ENCODE results near the gene ALKBH5. TPM values are rescaled to one million over a fixed set of nuclear protein-coding genes. Genes with fewer than 3 reads are reported as not detected.

ALKBH5 gene
- total RNA-seq, 6 experiments from 2014 or later = 57.5 to 71.8 (median 66.1) TPM

DNA sequence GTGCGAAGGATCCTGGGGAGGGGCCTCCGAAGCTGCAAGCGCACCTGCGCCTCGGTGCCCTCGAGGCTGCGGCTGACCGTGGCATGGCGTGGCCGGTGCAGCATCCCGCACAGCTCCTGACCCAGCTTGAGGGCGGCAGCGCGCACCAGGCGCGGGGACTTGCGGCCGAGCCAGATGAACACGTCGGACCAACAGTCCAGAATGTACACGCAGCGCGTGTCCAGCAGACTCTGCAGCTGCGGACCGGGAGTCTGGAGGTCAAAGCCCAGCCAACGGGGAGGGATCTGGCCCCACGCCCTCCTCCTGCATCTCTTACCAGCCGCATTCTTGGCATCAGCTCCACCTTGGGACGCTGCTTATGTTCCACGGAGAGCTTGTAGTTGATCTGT, 64.0 kb downstream of the ALKBH5 start:
- Histone ChIP-seq H3K36me3 (peaks cover 7 to 70% (median 32%) of the 10 kb centered on the region in 4 donors), H3K27me3 (no peaks in the 10 kb centered on the region), H3K4me1 (no peaks in the 10 kb centered on the region), H3K4me3 (no peak overlapping the region), H3K9me3 (no peaks in the 10 kb centered on the region), H3K27ac (no peak overlapping the region)
- intact Hi-C loops (cut with DNase I) = no loop called here
- TF ChIP-seq POLR2A (IDR thresholded peaks at IDR 0.05) = no peak
- TF ChIP-seq, protein P1, sequence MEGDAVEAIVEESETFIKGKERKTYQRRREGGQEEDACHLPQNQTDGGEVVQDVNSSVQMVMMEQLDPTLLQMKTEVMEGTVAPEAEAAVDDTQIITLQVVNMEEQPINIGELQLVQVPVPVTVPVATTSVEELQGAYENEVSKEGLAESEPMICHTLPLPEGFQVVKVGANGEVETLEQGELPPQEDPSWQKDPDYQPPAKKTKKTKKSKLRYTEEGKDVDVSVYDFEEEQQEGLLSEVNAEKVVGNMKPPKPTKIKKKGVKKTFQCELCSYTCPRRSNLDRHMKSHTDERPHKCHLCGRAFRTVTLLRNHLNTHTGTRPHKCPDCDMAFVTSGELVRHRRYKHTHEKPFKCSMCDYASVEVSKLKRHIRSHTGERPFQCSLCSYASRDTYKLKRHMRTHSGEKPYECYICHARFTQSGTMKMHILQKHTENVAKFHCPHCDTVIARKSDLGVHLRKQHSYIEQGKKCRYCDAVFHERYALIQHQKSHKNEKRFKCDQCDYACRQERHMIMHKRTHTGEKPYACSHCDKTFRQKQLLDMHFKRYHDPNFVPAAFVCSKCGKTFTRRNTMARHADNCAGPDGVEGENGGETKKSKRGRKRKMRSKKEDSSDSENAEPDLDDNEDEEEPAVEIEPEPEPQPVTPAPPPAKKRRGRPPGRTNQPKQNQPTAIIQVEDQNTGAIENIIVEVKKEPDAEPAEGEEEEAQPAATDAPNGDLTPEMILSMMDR (IDR thresholded peaks at IDR 0.05) = no peak
- ATAC-seq = no peak
- 53% methylated on average over 3 of the region's 30 CpGs for WGBS (ENCODE audit: insufficient coverage, low coverage, low lambda C conversion rate, missing lambda C conversion rate)
- no peak for DNase-seq

DNA sequence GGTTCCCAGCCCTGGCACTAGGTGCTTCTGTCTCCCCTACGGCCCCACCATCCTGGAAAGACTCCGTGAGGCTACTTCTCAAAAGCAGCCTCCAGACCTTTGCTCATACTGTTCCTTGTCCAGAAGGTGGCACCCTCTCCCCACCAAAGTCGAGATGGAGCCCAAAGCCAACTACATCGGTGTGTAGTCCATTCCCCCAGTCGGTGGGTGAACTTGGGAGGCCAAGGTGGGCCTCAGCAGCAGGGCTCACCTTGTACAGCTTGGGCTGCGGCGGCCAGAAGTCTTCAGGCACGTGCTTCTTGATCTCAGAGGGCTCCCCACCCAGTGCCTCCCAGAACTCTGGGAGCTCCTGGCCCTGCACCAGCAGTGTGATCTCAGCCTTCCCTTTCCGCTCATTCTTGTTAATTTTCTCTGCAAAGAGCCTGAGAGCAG, 64.7 kb downstream of the ALKBH5 start:
- H3K4me1 ChIP-seq = peaks cover 0 to 6% (median 0%) of the 10 kb centered on the region in 4 donors
- H3K27ac ChIP-seq = no peak overlapping the region
- H3K36me3 ChIP-seq = peaks cover 7 to 77% (median 36%) of the 10 kb centered on the region in 4 donors
- no peaks in the 10 kb centered on the region for H3K9me3 ChIP-seq
- H3K27me3 ChIP-seq = no peaks in the 10 kb centered on the region
- 36% methylated on average over 7 of the region's 9 CpGs for WGBS (ENCODE audit: insufficient coverage, low coverage, low lambda C conversion rate, missing lambda C conversion rate)
- ATAC-seq (peak; percentile 54 to 72 (median 66)), DNase-seq (no peak)
- TF ChIP-seq POLR2A (IDR thresholded peaks at IDR 0.05) = no peak
- TF ChIP-seq, protein P1 (IDR thresholded peaks at IDR 0.05) = peak; percentile 52 to 65 (median 58)
- intact Hi-C loops (cut with DNase I) = no loop called here
- no peak overlapping the region for H3K4me3 ChIP-seq

DNA sequence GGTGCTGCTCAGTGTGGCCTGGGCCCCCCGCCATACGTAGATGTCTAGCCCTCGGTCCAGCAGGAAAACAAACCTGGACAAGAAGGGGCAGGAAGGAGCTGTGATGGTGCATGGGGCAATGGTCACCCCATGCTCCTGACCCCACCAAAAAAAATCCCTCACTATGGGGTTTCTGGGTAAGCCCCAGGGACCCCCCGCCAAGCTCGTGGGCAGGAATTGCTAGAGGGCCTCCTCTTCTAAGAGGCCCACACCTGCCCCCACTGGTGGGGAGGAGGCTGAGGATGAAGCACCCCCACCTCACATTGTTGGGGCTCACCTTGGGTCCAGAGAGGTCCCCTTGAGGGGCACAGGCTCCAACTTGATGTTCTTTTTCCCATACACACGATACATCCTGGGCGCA, 65.2 kb downstream of the ALKBH5 start:
- Histone ChIP-seq H3K27ac (no peak overlapping the region), H3K4me1 (peaks cover 0 to 8% (median 0%) of the 10 kb centered on the region in 4 donors), H3K27me3 (no peaks in the 10 kb centered on the region), H3K36me3 (peaks cover 7 to 82% (median 36%) of the 10 kb centered on the region in 4 donors), H3K4me3 (no peak overlapping the region), H3K9me3 (no peaks in the 10 kb centered on the region)
- intact Hi-C loops (cut with DNase I) = no loop called here
- DNase-seq = no peak
- TF ChIP-seq, protein P1 (IDR thresholded peaks at IDR 0.05) = no peak
- no peak for TF ChIP-seq POLR2A (IDR thresholded peaks at IDR 0.05)
- ATAC-seq = no peak
- WGBS (ENCODE audit: insufficient coverage, low coverage, low lambda C conversion rate, missing lambda C conversion rate) = 77% methylated on average over 3 of the region's 7 CpGs

DNA sequence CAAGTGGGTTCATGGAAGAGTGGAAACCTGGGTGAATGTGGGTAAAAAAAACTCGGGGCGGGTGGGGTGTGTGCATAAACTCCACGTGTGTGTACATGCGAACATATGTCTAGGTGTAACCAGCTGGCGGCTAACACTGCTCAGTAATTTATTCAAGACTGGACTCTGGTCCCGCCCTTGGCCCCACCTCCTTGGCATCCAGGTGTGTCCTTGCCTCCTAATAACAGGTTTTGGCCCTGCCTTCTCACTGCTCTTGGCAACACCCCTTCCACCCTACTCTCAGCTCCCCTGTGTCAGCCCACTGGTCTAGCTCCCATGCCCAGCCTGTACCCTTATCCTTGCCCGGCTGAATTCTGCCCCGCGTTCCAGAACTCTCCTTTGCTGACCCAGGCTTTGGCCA, 66.6 kb downstream of the ALKBH5 start:
- ATAC-seq = peak; percentile 11 to 43 (median 28)
- TF ChIP-seq, protein P1 (IDR thresholded peaks at IDR 0.05) = no peak
- no peak for TF ChIP-seq POLR2A (IDR thresholded peaks at IDR 0.05)
- peaks cover 0 to 8% (median 0%) of the 10 kb centered on the region in 4 donors for H3K4me1 ChIP-seq
- no peak overlapping the region for H3K27ac ChIP-seq
- H3K27me3 ChIP-seq = no peaks in the 10 kb centered on the region
- H3K36me3 ChIP-seq = peaks cover 7 to 90% (median 39%) of the 10 kb centered on the region in 4 donors
- no peak for DNase-seq
- no peaks in the 10 kb centered on the region for H3K9me3 ChIP-seq
- WGBS (ENCODE audit: insufficient coverage, low coverage, low lambda C conversion rate, missing lambda C conversion rate) = no CpG with 5 or more reads among the region's 9 CpGs
- intact Hi-C loops (cut with DNase I) = loop anchor here in 1 of 2 donors (10.0 kb wide), 1 partner anchor 65 kb away; the partner anchor contains the start of genes SMCR8 and TOP3A
- no peak overlapping the region for H3K4me3 ChIP-seq
